Stimulated activated memory B cell treated with anti-CD40 and anti-IgM and Interleukin-4, amounts not matched to agents 10 μg/mL and 1 μg/mL and 100 μg/mL, for 72 hours (primary cell): ENCODE results near the gene NTM.

Experiments used
- ATAC-seq: fragments of 150-1000 bp; cut with Tn5 transposase; 2 replicates; pipeline ENCODE4 v1.10.0; 2021
- H3K27ac Mint-ChIP-seq: one replicate; pipeline ENCODE4 v1.8.0; 2022; ENCODE audit warnings: mild to moderate bottlenecking, mixed read lengths
- H3K27me3 Mint-ChIP-seq: one replicate; pipeline ENCODE4 v1.8.0; 2022; ENCODE audit warnings: mixed read lengths
- H3K36me3 Mint-ChIP-seq: one replicate; pipeline ENCODE4 v1.8.0; 2022; ENCODE audit warnings: mixed read lengths
- H3K4me1 Mint-ChIP-seq: one replicate; pipeline ENCODE4 v1.8.0; 2022; ENCODE audit warnings: mixed read lengths
- H3K4me3 Mint-ChIP-seq: one replicate; pipeline ENCODE4 v1.8.0; 2022; ENCODE audit warnings: mild to moderate bottlenecking, moderate library complexity, mixed read lengths
- H3K9me3 Mint-ChIP-seq: one replicate; pipeline ENCODE4 v1.8.0; 2022; ENCODE audit warnings: mixed read lengths

NTM gene

DNA sequence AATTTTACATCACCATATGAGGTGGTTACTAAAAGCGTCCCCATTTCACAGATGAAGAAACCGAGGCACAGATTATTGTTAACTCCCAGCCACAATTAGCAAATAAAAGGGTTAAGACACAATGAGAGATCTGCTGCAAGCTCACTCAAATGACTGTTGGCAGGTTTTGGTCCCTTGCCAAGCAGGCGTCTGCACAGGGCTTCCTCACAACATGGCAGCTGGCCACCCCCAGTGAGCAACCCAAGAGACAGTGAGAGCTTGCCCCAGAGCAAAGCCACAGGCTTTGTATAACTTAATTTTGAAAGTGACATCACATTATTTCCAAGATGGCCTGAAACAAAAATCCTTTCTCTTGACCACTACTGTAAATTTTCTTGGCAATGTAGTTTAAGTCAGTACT lies 217.6 kb downstream of the NTM start:
- no peak overlapping the region for H3K4me3 Mint-ChIP-seq
- H3K36me3 Mint-ChIP-seq, result no peaks in the 10 kb centered on the region
- no peaks in the 10 kb centered on the region for H3K27me3 Mint-ChIP-seq
- H3K4me1 Mint-ChIP-seq, result no peaks in the 10 kb centered on the region
- H3K9me3 Mint-ChIP-seq, result peaks cover 6% of the 10 kb centered on the region
- H3K27ac Mint-ChIP-seq, result no peak overlapping the region
- no peak for ATAC-seq

DNA sequence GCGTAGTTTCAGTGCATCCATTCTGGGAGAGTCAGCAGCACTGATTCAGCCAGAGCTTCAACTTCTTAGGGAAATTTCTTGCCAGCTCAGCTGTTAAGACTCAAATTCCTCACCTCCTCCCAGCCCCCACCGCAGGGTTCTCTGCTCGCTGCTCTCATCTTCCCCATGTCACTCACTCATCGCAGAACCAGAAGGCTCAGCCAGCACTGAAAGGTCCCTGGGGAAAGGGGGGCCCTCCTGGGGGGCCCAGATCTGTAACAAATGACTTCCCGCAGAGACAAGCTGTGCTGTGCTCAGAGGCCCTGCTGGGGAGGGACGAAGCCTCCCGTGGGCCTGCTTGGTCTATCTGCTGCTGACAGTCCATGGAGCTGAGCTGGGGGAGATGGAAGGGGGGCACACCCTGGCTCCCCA lies 220.6 kb downstream of the NTM start:
- Mint-ChIP-seq H3K9me3 (peaks cover 3% of the 10 kb centered on the region), H3K36me3 (no peaks in the 10 kb centered on the region), H3K4me1 (no peaks in the 10 kb centered on the region), H3K27ac (no peak overlapping the region), H3K4me3 (no peak overlapping the region), H3K27me3 (no peaks in the 10 kb centered on the region)
- ATAC-seq, result no peak

DNA sequence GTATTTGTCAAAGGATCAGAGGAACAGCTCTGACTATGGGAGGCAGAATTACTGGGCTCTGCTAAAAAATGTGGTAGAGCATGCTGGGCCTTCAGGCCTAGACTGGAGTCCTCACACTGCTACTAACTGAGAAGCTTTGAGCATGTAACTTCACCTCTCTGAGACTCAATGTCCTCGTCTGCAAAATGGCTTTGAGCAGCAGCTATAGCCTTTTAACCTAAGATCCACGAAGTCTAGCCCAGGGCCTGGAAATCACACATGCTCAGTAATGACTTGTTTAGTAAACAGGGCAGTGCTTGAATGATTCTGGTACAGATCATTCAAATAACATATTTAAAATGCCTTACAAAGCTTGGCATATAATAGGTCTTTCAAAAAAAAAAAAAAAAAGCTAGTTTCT lies 221.7 kb downstream of the NTM start:
- ATAC-seq, result no peak
- no peaks in the 10 kb centered on the region for H3K27me3 Mint-ChIP-seq
- H3K4me1 Mint-ChIP-seq, result no peaks in the 10 kb centered on the region
- H3K27ac Mint-ChIP-seq, result no peak overlapping the region
- no peaks in the 10 kb centered on the region for H3K36me3 Mint-ChIP-seq
- peaks cover 3% of the 10 kb centered on the region for H3K9me3 Mint-ChIP-seq
- no peak overlapping the region for H3K4me3 Mint-ChIP-seq

DNA sequence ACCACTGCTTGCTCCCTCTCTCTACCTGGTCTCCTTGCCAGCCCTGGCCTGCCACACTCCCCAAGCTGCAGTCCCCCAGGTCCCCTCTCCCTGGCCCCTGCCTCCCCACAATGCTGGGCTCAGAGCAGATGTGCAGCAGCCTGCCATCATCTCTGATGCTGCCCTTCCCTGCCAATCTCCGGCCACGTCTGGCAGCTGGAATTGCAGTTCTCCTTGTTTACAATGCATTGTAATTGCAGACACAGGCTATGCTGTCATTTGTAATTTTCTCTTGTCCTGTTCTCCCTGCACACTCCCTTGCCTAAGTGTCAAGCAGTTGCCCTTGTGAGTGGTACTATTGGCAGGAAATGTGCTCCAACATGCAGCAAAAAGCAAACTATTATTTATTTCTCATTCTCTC lies 222.3 kb downstream of the NTM start:
- no peak overlapping the region for H3K4me3 Mint-ChIP-seq
- no peaks in the 10 kb centered on the region for H3K27me3 Mint-ChIP-seq

DNA sequence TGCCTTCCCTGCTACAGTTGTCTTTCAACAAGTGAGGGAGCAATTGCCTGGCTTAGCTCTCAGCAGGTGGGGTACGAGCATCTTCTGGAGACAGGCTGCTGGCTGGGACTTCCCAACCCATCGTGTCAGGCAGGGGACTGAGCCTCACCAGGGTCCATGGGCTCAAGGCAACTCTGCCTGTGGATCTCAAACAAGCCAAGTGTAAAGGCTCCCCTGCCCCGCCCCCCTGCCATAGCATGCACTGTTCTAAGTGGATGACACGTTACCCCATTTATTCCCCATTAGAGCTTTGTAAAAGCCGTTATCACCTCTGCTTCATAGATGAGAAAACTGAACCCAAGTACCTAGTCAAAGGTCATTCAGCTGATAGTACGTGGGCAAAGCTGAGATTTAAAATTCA lies 222.9 kb downstream of the NTM start:
- Mint-ChIP-seq H3K4me1 (no peaks in the 10 kb centered on the region), H3K9me3 (no peaks in the 10 kb centered on the region), H3K4me3 (no peak overlapping the region), H3K36me3 (no peaks in the 10 kb centered on the region), H3K27me3 (no peaks in the 10 kb centered on the region), H3K27ac (no peak overlapping the region)
- no peak for ATAC-seq

More for the DNA sequence above, 222.3 kb downstream of the NTM start:
- Mint-ChIP-seq H3K36me3 (no peaks in the 10 kb centered on the region), H3K9me3 (peaks cover under 1% of the 10 kb centered on the region), H3K27ac (no peak overlapping the region), H3K4me1 (no peaks in the 10 kb centered on the region)
- ATAC-seq, result no peak

DNA sequence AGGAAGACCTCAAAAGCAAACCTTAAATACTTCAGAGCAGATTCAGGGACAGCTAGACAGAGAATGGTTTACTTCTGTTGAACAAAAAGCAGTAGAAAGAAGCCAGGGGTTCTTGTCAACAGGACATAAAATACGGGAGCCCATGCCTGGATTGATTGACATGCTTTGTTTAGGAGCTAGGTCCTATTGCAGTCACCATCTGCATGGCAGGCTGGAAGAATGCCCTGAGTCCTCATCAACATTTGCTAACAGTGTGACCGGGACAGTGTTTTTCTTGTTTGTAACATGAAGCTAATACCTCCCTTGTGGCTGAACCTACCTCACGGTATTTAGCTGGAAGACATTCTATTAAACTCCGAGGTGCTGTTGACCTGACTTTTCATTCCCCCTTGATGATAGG lies 225.4 kb downstream of the NTM start:
- Mint-ChIP-seq H3K4me3 (no peak overlapping the region), H3K36me3 (no peaks in the 10 kb centered on the region), H3K4me1 (no peaks in the 10 kb centered on the region), H3K27ac (no peak overlapping the region), H3K9me3 (peaks cover 2% of the 10 kb centered on the region), H3K27me3 (no peaks in the 10 kb centered on the region)
- no peak for ATAC-seq

DNA sequence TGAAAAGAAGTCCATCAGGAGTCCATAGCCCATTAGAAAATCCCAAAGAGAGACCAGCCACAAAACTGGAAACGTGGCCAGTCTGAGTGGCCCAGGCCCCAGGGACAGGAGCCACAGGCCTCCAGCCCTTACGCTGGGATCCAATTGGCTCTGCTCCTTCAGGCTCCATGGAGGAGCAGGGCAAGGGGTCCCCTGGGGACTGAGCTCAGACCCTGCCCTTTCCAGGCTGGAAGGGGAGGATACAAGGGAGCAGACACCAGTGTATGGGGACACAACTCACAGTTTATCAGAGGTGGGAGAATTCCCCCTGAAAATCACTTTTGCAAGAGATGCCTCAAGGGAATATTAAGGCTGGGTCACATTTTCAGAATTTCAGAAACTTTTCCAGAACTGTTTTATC lies 227.5 kb downstream of the NTM start:
- no peak overlapping the region for H3K4me3 Mint-ChIP-seq
- H3K9me3 Mint-ChIP-seq, result peaks cover 4% of the 10 kb centered on the region
- H3K27me3 Mint-ChIP-seq, result no peaks in the 10 kb centered on the region
- no peaks in the 10 kb centered on the region for H3K4me1 Mint-ChIP-seq
- H3K27ac Mint-ChIP-seq, result no peak overlapping the region
- H3K36me3 Mint-ChIP-seq, result no peaks in the 10 kb centered on the region
- no peak for ATAC-seq

DNA sequence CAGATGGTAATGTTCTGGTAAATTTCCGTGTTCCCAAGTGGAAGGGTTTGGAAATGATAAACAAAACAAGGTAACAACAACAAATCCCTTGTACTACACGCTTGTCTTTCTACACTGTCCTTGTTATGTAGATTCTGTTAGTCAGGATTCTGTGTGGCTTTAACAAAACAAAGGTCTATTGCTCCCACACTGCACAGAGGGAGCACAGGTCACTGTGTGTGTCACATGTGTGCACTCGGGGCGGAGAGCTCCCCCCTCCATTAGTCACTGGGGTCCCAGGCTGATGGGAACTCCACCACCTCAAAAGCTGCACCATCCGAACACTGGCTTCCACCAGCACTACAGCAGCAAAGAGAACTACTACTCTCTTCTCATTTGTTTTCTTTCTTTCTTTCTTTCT lies 227.9 kb downstream of the NTM start:
- Mint-ChIP-seq H3K4me1 (no peaks in the 10 kb centered on the region), H3K4me3 (no peak overlapping the region), H3K9me3 (peaks cover 7% of the 10 kb centered on the region), H3K36me3 (no peaks in the 10 kb centered on the region), H3K27ac (no peak overlapping the region), H3K27me3 (no peaks in the 10 kb centered on the region)
- ATAC-seq, result no peak

DNA sequence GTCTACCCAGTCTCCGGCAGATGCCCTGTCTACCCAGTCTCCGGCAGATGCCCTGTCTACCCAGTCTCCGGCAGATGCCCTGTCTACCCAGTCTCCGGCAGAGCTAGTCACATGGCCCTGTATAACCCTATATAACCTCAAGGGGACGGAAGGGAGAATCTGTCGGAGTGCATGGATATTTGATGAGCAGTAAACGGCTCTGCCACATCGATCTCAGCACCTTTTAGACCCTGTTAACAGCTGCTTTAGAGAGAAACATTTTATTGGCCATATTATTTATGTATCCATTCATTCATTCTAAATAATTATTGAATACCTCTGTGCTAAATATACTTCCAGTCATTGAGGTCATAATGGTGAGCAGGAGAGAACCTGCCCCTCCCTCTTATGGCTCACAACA lies 228.9 kb downstream of the NTM start:
- Mint-ChIP-seq H3K27ac (no peak overlapping the region), H3K9me3 (peaks cover 9% of the 10 kb centered on the region), H3K4me1 (no peaks in the 10 kb centered on the region), H3K27me3 (no peaks in the 10 kb centered on the region), H3K36me3 (no peaks in the 10 kb centered on the region), H3K4me3 (no peak overlapping the region)
- no peak for ATAC-seq

DNA sequence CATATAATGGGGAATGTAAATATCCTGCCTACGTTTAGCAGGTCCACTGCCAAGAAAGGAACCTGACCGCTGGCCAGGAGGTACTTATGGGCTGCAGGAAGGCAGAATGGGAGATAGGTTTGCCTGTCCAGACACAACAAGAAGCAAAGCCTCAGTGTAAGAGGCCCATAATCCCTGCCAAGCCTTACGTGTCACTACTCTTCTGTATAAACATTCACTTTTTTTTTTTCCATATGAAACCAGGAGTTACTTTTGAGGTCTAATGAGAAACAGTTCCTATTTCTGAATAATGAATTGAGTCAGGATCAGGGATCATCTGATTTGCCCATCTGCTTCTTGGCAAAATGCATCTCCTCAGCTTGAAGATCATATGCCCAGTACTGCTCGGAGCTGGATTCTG lies 230.2 kb downstream of the NTM start:
- no peaks in the 10 kb centered on the region for H3K36me3 Mint-ChIP-seq
- H3K4me1 Mint-ChIP-seq, result no peaks in the 10 kb centered on the region
- peaks cover 9% of the 10 kb centered on the region for H3K9me3 Mint-ChIP-seq
- no peak overlapping the region for H3K27ac Mint-ChIP-seq
- no peak overlapping the region for H3K4me3 Mint-ChIP-seq
- ATAC-seq, result no peak
- H3K27me3 Mint-ChIP-seq, result no peaks in the 10 kb centered on the region

DNA sequence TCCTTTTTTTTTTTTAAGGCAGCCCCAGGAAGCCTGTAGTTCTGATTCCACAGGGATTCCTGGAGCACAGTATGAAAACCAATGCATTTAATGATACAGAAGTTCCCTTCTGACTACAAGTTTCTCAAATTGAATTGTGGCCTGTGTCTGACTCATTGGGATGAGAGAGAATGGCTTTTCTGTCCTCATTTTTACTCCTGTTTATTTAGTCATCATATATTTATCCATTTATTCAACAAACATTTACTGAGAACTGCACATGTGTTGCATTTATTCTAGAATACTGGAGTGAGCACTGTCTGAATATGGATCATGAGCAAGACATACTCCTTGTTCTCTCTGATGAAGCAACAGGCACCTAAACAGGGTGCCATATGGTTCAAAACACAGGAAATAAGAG lies 231.2 kb downstream of the NTM start:
- Mint-ChIP-seq H3K4me3 (no peak overlapping the region), H3K9me3 (peaks cover 9% of the 10 kb centered on the region), H3K27me3 (no peaks in the 10 kb centered on the region), H3K27ac (no peak overlapping the region), H3K36me3 (no peaks in the 10 kb centered on the region), H3K4me1 (no peaks in the 10 kb centered on the region)
- ATAC-seq, result no peak

DNA sequence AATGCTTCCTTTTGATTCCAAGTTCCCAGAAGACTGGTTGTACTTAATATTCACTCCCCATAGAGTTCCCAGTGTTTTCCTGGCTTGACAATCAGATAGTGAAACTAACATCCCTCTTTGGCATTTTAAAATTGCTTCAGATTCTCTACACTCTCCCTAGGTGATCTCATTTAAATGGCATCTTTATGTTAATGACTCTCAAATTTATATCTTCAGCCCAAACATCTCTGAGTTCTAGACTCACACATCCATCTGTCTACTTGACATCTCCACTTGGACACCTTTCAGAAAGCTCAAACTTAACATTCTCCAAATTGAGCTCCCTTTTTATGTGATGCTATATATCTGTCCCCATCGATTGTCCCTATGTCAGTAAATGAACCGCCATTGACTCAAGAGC lies 232.0 kb downstream of the NTM start:
- H3K27me3 Mint-ChIP-seq, result no peaks in the 10 kb centered on the region
- no peak overlapping the region for H3K4me3 Mint-ChIP-seq
- peaks cover 9% of the 10 kb centered on the region for H3K9me3 Mint-ChIP-seq
- ATAC-seq, result no peak
- H3K36me3 Mint-ChIP-seq, result no peaks in the 10 kb centered on the region
- H3K27ac Mint-ChIP-seq, result no peak overlapping the region
- no peaks in the 10 kb centered on the region for H3K4me1 Mint-ChIP-seq

DNA sequence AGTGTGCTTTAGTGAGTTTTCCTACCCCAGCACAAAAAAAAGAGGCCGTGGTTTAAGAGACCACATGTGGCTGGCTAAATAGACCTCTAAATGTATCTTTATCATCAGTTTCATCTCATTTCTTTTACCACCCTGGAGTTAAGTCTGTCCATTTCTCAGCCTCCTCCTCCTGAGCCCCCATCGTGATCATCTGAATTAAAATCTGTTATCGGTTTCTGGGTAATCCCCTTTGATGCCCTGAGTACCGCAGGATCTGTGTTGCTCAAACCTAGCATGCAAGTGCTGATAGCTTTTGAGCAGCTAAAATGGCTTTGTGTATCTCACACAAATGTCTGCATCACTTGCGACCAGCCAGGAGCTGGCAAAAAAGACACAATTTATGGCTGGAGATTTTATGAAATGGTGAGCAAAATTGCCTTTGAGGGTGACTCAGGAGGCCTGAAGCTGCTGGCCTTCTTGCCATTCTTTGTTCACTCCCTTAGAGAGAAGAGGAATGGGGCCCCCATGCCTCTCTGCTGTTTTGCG lies 236.5 kb downstream of the NTM start:
- Mint-ChIP-seq H3K36me3 (no peaks in the 10 kb centered on the region), H3K9me3 (peaks cover 10% of the 10 kb centered on the region), H3K27ac (no peak overlapping the region), H3K4me1 (no peaks in the 10 kb centered on the region), H3K27me3 (peaks cover 9% of the 10 kb centered on the region), H3K4me3 (no peak overlapping the region)
- no peak for ATAC-seq

DNA sequence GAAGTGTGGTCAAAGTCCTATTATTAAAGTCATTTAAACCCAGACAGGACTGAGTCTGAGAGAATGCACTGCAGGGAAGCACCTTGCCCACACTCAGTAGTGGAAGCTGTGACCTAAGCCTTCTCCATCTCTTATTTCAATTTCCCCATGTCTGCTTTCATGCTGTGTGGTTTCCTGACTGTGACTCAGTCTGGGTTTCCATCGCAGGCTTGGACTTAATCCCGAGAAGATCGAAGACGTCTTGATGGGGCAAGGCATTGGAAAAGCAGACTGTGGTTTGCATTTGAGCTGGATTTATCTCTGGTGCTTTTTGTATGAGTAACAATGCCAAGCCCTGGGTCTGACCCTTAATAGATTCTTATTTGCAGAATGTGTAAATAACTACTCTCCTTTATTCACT lies 238.9 kb downstream of the NTM start:
- peaks cover 3% of the 10 kb centered on the region for H3K9me3 Mint-ChIP-seq
- H3K4me1 Mint-ChIP-seq, result no peaks in the 10 kb centered on the region
- ATAC-seq, result no peak
- H3K4me3 Mint-ChIP-seq, result no peak overlapping the region
- H3K27ac Mint-ChIP-seq, result no peak overlapping the region
- H3K36me3 Mint-ChIP-seq, result no peaks in the 10 kb centered on the region
- H3K27me3 Mint-ChIP-seq, result peaks cover 9% of the 10 kb centered on the region

DNA sequence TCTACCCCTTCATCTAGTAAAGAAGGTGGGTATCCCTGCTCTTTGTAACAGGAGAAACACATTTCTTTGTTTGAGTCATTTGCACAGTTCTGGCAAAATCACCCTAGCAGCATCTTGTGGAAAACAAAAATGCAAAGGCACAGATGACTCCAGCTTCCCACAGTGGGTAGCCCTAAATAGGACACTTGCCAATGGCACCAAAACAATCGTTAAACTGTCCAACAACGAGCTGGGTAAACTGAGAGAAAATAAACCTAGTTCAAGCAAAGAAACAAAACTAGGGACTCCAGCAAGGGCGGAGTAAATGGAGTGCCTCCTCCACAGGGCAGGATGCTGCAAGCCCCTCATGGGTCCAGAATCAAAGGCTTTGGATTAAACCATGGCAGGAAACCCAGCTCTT lies 239.5 kb downstream of the NTM start:
- Mint-ChIP-seq H3K4me1 (no peaks in the 10 kb centered on the region), H3K27me3 (peaks cover 9% of the 10 kb centered on the region), H3K9me3 (peaks cover 3% of the 10 kb centered on the region), H3K4me3 (no peak overlapping the region), H3K27ac (no peak overlapping the region), H3K36me3 (no peaks in the 10 kb centered on the region)
- ATAC-seq, result no peak

DNA sequence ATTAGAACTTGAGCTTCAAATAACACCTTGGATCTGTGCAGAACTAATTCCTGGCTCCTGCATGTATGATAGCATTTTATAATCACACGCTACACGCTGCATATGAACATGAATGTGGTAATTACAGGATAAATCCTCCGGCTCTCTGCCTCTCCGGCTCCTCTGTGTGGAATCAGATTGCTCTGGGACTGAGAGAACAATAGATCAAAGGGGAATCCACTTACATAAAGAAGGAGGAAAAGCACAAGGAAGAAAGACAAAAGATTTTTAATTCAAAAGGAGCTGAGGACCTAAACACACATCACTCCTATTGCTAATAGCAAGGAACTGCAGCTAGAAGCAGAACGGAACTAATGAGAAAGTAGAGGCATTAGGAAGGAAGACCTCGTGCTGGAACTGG lies 240.9 kb downstream of the NTM start:
- H3K4me1 Mint-ChIP-seq, result no peaks in the 10 kb centered on the region
- no peak overlapping the region for H3K4me3 Mint-ChIP-seq
- H3K9me3 Mint-ChIP-seq, result peaks cover 3% of the 10 kb centered on the region
- H3K27me3 Mint-ChIP-seq, result peaks cover 9% of the 10 kb centered on the region
- no peak for ATAC-seq
- no peak overlapping the region for H3K27ac Mint-ChIP-seq
- no peaks in the 10 kb centered on the region for H3K36me3 Mint-ChIP-seq

DNA sequence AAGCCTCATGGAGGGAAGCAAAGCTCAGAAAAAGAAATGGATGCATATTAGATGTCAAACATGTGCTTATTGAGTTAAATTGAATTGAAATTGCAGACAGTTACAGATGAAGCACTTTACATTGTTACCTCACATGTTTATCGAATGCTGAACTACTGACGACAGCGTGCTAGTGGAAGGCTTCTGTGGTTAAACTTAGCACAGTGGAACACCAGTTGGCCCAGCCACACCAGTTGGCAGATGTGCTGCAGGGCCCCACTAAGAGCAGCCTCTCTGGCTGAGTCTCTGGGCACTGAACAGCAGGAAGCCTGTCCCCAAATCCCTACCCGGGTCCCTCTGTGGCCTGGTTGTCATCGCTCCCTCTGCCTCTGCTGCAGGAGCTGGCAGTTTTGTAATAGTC lies 242.1 kb downstream of the NTM start:
- peak; percentile 6 for ATAC-seq
- Mint-ChIP-seq H3K4me1 (no peaks in the 10 kb centered on the region), H3K36me3 (no peaks in the 10 kb centered on the region), H3K27ac (no peak overlapping the region), H3K9me3 (peaks cover 3% of the 10 kb centered on the region), H3K4me3 (no peak overlapping the region), H3K27me3 (peaks cover 9% of the 10 kb centered on the region)
